Smooth muscle cell (in vitro differentiated cells): Measurements from ENCODE around the gene FBXL19. TPM values are rescaled to one million over a fixed set of nuclear protein-coding genes. Genes with fewer than 3 reads are reported as not detected.

Source experiments
- DNase-seq: peaks from one replicate; lab custom pipeline; 2025; ENCODE audit not compliant: unreplicated experiment; lab: John Stamatoyannopoulos, UW
- H2AFZ ChIP-seq: fragments of 200-600 bp; sonication (generic); 2 replicates; pipeline ENCODE4 v1.6.0; 2016; ENCODE audit warnings: antibody characterized with exemption, low read depth, mild to moderate bottlenecking
- H3F3A ChIP-seq: fragments of 200-600 bp; sonication (generic); 2 replicates; pipeline ENCODE4 v1.6.0; 2017; ENCODE audit warnings: antibody characterized with exemption, low read depth
- H3K27ac ChIP-seq: fragments of 200-600 bp; sonication (generic); 2 replicates; pipeline ENCODE4 v1.5.1; 2016; ENCODE audit warnings: low read depth, mild to moderate bottlenecking
- H3K27me3 ChIP-seq: fragments of 200-600 bp; sonication (generic); 2 replicates; pipeline ENCODE4 v1.6.1; 2016; ENCODE audit warnings: low read depth, mild to moderate bottlenecking
- H3K36me3 ChIP-seq: fragments of 200-600 bp; sonication (generic); 2 replicates; pipeline ENCODE4 v1.5.1; 2016; ENCODE audit warnings: low read depth
- H3K4me1 ChIP-seq: fragments of 200-600 bp; sonication (generic); 2 replicates; pipeline ENCODE4 v1.5.1; 2016; ENCODE audit warnings: low read depth
- H3K4me2 ChIP-seq: fragments of 200-600 bp; sonication (generic); 2 replicates; pipeline ENCODE4 v1.6.0; 2016; ENCODE audit warnings: mild to moderate bottlenecking
- H3K4me3 ChIP-seq: fragments of 200-600 bp; sonication (generic); 2 replicates; pipeline ENCODE4 v1.5.1; 2016; ENCODE audit warnings: mild to moderate bottlenecking
- H3K79me2 ChIP-seq: fragments of 200-600 bp; sonication (generic); 2 replicates; pipeline ENCODE4 v1.6.0; 2016; ENCODE audit warnings: low read depth, mild to moderate bottlenecking
- H3K9ac ChIP-seq: fragments of 200-600 bp; sonication (generic); 2 replicates; pipeline ENCODE4 v1.6.0; 2016; ENCODE audit warnings: low read depth
- H3K9me3 ChIP-seq: fragments of 200-600 bp; sonication (generic); replicated peaks from 2 replicates; pipeline ENCODE4 v1.5.1; 2016; ENCODE audit warnings: low read depth
- H4K20me1 ChIP-seq: fragments of 200-600 bp; sonication (generic); 2 replicates; pipeline ENCODE4 v1.6.0; 2016; ENCODE audit warnings: low read depth
- WGBS: methylation state at CpG from one replicate; pipeline ENCODE4 v1.1.7; 2016; ENCODE audit warnings: low lambda C conversion rate; 5-methylcytosine and 5-hydroxymethylcytosine counted together
- polyA plus RNA-seq: library from polyadenylated mRNA; unstranded; fragments of >200 nt; fragmentation: Nextera tagmentation; extraction: Ambion mirVana; gene quantifications from 2 replicates; pipeline ENCODE4 v1.2.1, GENCODE V29; 2016
- total RNA-seq: library from RNA; depleted of rRNA; stranded (reverse); fragments of >200 nt; gene quantifications from 2 replicates; pipeline ENCODE4 v1.2.3, GENCODE V29; 2014
- TF ChIP-seq, protein P1 (sequence below): fragments of 200-600 bp; sonication (generic); IDR thresholded peaks from 2 replicates; pipeline ENCODE4 v1.5.1; 2017; ENCODE audit warnings: borderline replicate concordance, mild to moderate bottlenecking, antibody characterized with exemption; ENCODE audit not compliant: insufficient read depth, poor library complexity, severe bottlenecking

FBXL19 gene
- total and polyA plus RNA-seq, 2 experiments from 2014 or later: 1.3 to 4.5 TPM

DNA sequence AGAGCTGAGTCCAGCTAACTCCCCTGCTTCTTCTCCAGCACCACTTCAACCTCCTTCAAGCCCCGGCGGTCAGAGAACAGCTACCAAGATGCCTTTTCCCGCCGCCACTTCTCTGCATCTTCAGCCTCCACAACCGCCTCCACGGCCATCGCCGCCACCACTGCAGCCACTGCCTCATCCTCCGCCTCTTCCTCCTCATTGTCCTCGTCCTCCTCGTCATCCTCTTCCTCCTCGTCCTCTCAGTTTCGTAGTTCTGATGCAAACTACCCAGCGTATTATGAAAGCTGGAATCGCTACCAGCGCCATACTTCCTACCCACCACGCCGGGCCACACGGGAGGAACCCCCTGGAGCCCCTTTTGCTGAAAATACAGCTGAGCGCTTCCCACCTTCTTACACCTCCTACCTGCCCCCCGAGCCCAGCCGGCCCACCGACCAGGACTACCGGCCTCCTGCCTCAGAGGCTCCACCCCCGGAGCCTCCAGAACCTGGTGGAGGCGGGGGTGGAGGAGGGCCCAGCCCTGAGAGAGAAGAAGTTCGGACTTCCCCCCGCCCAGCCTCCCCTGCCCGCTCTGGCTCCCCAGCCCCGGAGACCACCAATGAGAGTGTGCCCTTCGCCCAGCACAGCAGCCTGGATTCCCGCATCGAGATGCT lies 41.3 kb downstream of the FBXL19 start:
- Histone ChIP-seq H3K9me3 (no peaks in the 10 kb centered on the region), H3K27me3 (no peaks in the 10 kb centered on the region), H3K79me2 (no peaks in the 10 kb centered on the region), H3K36me3 (no peaks in the 10 kb centered on the region), H3F3A (no peaks in the 10 kb centered on the region), H3K4me2 (no peak overlapping the region), H3K4me1 (no peaks in the 10 kb centered on the region), H3K27ac (no peak overlapping the region), H2AFZ (no peak overlapping the region), H3K9ac (no peak overlapping the region), H3K4me3 (no peak overlapping the region), H4K20me1 (no peaks in the 10 kb centered on the region)
- DNase-seq: no peak
- WGBS: 97% methylated on average over 28 of the region's 33 CpGs
- TF ChIP-seq, protein P1, sequence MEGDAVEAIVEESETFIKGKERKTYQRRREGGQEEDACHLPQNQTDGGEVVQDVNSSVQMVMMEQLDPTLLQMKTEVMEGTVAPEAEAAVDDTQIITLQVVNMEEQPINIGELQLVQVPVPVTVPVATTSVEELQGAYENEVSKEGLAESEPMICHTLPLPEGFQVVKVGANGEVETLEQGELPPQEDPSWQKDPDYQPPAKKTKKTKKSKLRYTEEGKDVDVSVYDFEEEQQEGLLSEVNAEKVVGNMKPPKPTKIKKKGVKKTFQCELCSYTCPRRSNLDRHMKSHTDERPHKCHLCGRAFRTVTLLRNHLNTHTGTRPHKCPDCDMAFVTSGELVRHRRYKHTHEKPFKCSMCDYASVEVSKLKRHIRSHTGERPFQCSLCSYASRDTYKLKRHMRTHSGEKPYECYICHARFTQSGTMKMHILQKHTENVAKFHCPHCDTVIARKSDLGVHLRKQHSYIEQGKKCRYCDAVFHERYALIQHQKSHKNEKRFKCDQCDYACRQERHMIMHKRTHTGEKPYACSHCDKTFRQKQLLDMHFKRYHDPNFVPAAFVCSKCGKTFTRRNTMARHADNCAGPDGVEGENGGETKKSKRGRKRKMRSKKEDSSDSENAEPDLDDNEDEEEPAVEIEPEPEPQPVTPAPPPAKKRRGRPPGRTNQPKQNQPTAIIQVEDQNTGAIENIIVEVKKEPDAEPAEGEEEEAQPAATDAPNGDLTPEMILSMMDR: no peak

DNA sequence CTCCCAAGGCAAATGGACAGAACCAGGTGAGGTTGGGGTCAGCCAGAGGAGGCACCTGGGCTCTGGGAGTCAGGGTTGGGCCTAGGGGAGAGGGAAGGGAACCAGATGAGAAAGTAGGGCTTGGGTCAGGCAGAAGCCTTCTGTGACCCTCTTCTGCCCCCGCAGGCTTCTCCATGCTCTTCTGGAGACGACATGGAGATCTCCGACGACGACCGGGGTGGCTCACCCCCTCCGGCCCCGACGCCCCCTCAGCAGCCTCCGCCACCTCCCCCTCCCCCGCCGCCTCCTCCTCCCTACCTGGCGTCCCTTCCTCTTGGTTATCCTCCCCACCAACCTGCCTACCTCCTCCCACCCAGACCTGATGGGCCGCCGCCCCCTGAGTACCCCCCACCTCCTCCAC lies 42.1 kb downstream of the FBXL19 start:
- Histone ChIP-seq H3K9me3 (no peaks in the 10 kb centered on the region), H2AFZ (no peak overlapping the region), H3K4me3 (no peak overlapping the region), H3K9ac (no peak overlapping the region), H3K27me3 (no peaks in the 10 kb centered on the region), H4K20me1 (no peaks in the 10 kb centered on the region), H3K79me2 (no peaks in the 10 kb centered on the region), H3K4me1 (no peaks in the 10 kb centered on the region), H3F3A (no peaks in the 10 kb centered on the region), H3K36me3 (peaks cover under 1% of the 10 kb centered on the region), H3K4me2 (no peak overlapping the region), H3K27ac (no peak overlapping the region)
- TF ChIP-seq, protein P1: no peak
- WGBS: 100% methylated on average over 1 of the region's 15 CpGs
- DNase-seq: no peak

DNA sequence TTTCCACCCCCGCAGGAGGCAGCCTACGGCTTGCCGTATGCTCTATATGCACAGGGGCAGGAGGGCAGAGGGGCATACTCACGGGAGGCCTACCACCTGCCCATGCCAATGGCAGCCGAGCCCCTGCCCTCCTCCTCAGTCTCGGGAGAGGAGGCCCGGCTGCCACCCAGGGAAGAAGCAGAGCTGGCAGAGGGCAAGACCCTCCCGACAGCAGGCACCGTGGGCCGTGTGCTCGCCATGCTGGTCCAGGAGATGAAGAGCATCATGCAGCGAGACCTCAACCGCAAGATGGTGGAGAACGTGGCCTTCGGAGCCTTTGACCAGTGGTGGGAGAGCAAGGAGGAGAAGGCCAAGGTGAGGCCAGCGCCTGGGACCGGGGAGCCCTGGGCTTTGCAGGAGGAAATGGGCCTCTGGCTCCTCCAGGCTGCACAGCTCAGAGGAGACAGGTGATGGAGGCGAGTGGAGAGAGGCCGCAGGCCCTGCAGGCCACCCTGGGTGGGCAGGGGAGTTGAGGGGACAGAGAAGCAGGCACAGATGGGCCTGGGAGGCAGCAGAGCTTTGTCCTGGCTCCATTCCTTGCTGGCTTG lies 42.8 kb downstream of the FBXL19 start:
- no peak for DNase-seq
- Histone ChIP-seq H3F3A (no peaks in the 10 kb centered on the region), H4K20me1 (no peaks in the 10 kb centered on the region), H3K9me3 (no peaks in the 10 kb centered on the region), H3K4me2 (no peak overlapping the region), H3K4me1 (no peaks in the 10 kb centered on the region), H2AFZ (no peak overlapping the region), H3K79me2 (no peaks in the 10 kb centered on the region), H3K36me3 (peaks cover 8% of the 10 kb centered on the region), H3K9ac (no peak overlapping the region), H3K27ac (no peak overlapping the region), H3K27me3 (no peaks in the 10 kb centered on the region), H3K4me3 (no peak overlapping the region)
- TF ChIP-seq, protein P1: no peak
- 98% methylated on average over 19 of the region's 19 CpGs for WGBS

DNA sequence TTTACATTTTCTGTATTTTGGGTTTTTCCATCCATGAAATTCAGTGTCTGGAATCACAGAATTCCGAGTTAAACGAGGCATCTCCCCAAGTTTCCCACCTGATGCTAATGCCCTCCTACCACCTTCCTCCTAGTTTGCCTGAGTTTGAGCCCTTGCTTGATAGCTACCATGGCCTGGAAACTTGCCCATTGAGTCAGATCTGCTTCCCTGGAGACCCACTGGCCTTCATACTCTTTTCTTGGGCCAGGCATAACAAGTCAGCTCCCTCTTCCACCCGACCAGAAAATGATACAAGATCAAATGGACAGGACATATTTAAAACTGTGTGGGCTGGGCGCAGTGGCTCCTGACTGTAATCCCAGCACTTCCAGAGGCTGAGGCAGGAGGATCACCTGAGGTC lies 44.4 kb downstream of the FBXL19 start:
- Histone ChIP-seq H3F3A (no peaks in the 10 kb centered on the region), H3K27me3 (no peaks in the 10 kb centered on the region), H3K4me1 (no peaks in the 10 kb centered on the region), H4K20me1 (no peaks in the 10 kb centered on the region), H2AFZ (no peak overlapping the region), H3K9me3 (no peaks in the 10 kb centered on the region), H3K4me2 (no peak overlapping the region), H3K79me2 (no peaks in the 10 kb centered on the region), H3K9ac (no peak overlapping the region), H3K27ac (no peak overlapping the region), H3K36me3 (peaks cover 17% of the 10 kb centered on the region), H3K4me3 (no peak overlapping the region)
- no peak for DNase-seq
- TF ChIP-seq, protein P1: no peak
- WGBS: 99% methylated on average over 4 of the region's 4 CpGs
